NCI-H2081 (cell line): ENCODE measurements around the gene MTERF1.
A peak's percentile ranks its signal among the peaks of the same experiment; 100 is the strongest.
"Not testable (repeated sequence)": the region's sequence is repeated elsewhere in the genome, so short reads cannot be mapped to it uniquely, and the experiment has no call there.

ENCODE experiments used
- DNase-seq, 2 experiments: peaks; one replicate each; lab custom pipeline; 2025; lab: John Stamatoyannopoulos, UW

MTERF1 gene, protein sequence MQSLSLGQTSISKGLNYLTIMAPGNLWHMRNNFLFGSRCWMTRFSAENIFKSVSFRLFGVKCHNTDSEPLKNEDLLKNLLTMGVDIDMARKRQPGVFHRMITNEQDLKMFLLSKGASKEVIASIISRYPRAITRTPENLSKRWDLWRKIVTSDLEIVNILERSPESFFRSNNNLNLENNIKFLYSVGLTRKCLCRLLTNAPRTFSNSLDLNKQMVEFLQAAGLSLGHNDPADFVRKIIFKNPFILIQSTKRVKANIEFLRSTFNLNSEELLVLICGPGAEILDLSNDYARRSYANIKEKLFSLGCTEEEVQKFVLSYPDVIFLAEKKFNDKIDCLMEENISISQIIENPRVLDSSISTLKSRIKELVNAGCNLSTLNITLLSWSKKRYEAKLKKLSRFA

DNA sequence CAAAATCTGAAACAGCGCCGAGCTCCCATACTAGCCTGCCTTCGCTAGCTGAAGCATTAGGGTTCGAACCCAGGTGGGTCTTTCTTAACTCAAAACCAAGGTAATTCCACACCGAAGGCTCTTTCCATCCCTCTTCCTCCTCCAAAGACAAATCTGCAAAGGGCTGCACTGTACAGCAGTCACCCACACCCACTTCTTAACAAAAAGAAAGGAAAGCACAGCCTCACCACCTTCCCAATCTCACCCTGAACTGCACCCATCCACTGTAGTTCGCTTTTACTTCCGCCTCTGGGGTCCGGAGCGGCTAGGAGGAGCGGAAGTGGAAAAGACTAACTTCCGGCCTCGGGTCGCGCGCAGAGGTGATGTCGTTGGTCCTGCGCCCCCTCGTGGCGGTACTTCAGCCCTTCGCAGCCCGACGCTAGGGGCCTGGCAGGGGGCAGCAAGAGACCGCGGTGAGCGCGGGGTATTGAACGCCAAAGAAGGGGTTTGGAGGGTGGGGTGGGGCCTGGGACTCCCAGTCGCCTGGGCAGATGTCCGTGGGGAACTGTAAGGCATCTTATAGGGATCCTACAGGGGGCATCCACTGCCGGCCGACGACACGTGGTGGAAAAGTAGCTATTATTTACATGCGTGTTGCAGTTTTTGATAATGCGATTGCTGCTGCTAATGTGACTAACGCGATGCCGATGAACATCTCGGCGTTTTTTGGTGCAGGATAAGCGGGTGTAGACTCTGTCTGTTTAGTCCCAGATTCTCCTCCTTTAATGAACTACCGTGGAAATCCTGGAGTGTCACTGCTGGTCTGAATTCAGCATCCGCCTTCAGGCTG is at the start of gene MTERF1:
MTERF1 (minus strand) TSS at position 290 of the 829 bp plus-strand sequence. CDS start 619 bp downstream, outside the sequence.
- DNase-seq: peak; percentile 97

DNA sequence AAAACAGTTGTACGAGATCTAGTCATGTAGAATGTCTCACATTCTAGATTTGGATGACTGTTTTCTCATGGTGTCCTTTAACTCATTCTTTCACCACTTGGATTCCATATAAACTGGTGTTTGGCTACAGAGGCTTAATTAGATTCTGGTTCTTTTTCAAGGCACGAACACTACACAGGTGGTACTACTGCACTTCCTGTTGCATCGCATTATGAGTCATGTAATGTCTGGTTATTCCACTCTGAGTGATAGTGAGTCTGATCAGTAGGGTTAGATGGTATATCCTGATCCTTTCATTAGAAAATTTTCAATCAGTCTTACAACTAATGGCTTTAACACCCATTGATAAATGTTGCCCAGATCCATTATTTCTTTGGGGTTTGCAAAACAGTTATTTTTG is 49.0 kb upstream of the MTERF1 start:
- peak in 1 of 2 experiments; percentile 32 for DNase-seq

DNA sequence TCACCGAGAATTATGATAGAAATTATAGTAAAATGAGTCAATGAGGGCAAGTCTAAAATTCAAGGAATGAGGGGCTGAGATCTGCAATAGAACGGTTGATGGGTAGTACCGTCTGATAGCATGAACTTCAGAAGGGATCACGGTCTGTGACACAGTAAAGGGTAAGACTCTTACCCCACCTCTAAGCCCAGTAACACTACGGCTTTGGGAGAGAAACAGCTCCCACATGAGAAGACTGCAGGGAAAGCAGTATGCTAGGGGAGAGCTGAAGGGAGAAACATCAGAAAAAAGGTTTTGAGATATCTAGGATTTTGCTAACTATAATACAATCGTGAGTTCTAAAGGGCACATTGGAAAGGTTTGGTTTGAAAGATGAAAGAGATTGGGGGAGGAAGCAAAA is 47.4 kb upstream of the MTERF1 start:
- no peak for DNase-seq

GRCh38 chr7:91922857-91923256 is 42.4 kb upstream of the MTERF1 start:
- no peak for DNase-seq

- no peak for DNase-seq
Observed at GRCh38 chr7:91918356-91918755, 37.9 kb upstream of the MTERF1 start.

DNA sequence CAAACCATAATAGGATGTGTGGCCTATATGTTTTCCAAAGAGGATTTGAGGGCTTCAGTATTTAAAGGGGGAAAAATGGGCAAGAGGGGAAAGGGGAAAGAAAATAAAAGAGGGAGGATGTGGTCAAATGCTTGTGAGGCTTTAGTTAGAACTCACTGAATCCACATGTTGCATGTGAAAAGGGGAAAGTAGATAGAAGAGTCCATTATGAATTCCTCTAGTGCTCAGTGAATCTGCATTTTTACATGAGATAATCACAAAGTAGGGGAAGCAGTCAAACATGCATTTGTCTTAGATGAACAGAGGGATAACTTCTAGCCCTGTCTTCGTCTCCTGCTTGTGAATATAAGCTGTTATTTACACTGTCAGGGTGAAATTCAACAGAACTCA is 35.5 kb upstream of the MTERF1 start:
- no peak for DNase-seq

DNA sequence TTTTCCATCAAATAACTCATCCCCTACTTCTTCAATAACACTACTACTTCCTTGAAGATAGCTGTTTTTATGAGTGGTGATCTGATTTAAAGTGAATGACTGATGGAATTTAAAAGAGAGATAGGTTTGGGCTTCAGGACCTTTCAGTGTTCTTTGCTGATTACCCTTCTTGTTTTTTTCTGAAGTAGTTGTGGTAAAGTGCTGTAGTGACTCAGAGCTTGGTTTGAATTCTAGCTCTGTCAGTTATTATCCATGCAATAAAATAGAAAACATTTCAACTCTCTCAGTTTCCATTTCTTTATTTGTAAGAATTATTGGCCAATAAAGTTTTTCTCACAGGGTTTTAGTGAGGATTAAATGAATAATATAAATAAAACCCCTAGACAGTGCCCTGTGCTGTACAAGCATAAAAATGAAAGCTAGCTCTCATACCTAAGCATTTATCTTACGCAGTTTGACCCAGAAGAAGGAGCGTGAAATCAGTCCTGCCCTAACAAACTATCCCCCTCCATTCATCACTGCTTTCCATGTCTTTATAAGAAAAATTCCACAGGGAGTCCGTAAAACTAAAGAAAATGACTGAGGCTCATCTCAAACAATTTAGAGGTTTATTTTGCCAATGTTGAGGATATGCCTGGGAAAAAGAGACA is 35.0 kb upstream of the MTERF1 start:
- no peak for DNase-seq

- DNase-seq: no peak
Observed at GRCh38 chr7:91913612-91914011, 33.1 kb upstream of the MTERF1 start.

DNA sequence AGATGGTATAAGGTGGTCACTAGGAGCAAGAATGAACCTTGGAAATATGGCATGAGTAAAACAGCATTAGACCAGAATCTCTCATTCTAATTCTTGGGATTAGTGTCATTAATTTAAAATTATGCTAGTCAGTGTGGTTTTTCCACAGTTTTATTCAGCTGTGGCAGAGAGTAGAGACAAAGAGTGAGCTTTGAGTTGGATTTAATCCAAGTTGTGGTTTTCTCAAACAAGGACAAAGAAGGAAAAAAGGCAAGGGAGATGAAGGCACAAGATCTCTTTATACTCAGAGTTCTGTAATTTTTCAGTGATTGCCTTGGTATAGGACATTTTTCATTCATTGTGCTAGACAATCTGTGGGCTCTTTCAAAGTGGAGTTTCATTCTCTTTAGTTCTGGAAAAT is 32.0 kb upstream of the MTERF1 start:
- DNase-seq: no peak

GRCh38 chr7:91911121-91911520 is 30.6 kb upstream of the MTERF1 start:
- no peak for DNase-seq

DNA sequence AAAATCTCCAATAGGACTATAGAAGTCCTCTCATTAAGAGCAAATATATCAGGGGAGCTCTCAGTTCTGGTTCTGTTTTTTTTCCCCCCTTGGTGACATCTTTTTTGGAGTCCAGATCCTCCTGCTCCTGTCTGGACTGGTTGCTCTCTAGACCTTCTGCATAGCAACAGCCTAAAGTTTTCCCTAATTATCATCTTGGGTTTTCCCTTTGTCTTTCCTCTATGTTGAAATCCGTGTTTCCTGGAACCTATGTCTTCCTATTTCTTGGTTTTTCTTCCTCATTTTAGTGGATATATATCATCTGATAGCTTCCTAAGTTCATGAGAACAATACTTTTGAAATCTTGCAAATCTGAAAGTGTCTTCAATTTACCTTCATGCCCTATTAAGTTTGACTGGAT is 29.7 kb upstream of the MTERF1 start:
- no peak for DNase-seq

DNA sequence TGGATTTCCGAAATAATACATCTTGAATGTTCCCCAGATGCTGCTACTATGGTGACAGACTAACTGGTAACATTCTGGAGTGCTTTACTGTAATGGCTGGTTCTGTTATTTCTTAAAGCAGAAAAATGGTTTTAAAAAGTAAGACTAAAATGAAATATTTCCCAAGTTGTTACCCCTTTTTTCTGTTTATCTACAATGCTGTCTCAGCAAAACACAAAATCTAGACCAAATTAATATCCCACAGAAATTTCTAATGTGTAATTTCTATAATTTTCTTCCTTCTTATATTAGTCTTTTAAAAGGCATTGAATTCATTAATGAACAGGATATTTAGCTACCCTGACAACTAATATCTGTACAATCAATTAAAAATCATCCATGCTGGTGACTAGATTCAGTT is 19.1 kb upstream of the MTERF1 start:
- DNase-seq: no peak

DNA sequence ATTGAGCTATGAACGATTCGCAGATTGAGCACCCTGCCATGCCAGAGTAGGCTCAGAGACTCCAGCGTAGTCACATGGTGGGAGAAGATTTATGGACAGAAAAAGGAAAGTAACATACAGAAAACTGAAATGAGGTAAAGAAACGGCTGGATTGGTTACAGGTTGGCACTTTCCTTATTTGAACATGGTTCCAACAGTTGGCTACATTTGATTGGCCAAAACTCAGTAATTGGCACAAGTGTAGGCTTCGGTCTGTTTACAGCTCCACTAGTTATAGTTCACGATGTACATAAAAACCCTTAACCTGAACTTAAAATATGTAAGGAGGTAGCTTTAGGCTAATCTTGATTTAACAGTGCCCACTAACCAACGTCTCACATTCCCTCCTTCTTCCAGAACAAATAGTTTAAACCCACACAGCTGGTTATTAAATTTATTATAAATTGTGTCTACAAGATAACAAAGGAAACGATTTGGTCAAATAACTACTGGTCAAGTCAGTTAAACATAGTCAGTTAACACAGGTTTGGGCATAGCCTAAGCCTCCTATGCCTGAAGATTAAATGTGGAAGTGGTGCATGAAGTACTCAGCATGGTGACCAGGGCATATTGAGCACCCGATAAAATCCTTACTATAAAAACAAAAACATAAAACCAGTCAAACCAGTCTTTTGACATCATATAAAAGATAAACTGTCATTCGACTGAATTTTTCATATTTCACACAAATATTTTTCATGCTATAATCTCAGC is 17.9 kb upstream of the MTERF1 start:
- no peak for DNase-seq

- no peak for DNase-seq
Observed at GRCh38 chr7:91894781-91895480, 14.4 kb upstream of the MTERF1 start.

- DNase-seq: not testable (repeated sequence)
Observed at GRCh38 chr7:91893699-91894098, 13.2 kb upstream of the MTERF1 start.

- peak in 1 of 2 experiments; percentile 16 for DNase-seq
Observed at GRCh38 chr7:91892821-91893340, 12.4 kb upstream of the MTERF1 start.

- DNase-seq: peak; percentile 2 to 27
Observed at GRCh38 chr7:91892099-91892705, 11.7 kb upstream of the MTERF1 start.

GRCh38 chr7:91888271-91889175 is 8.0 kb upstream of the MTERF1 start:
- not testable (repeated sequence) for DNase-seq
